Gastroesophageal sphincter (tissue), 4 donors: Measurements from ENCODE around the gene KIAA0930. TPM values are rescaled to one million over a fixed set of nuclear protein-coding genes. Genes with fewer than 3 reads are reported as not detected.

Experiments used
- ATAC-seq: fragments of 150-250 bp; one replicate; pipeline ENCODE4 v1.9.1; 2016; ENCODE audit warnings: mild to moderate bottlenecking, moderate library complexity
- H3K27ac ChIP-seq, 4 donors: fragments of 200-600 bp; sonication (generic) in 3 of 4; 1 replicate in 3 of 4; 2 replicates in 1 of 4; pipeline ENCODE4 v1.5.1; 2016 to 2019
- H3K27me3 ChIP-seq: fragments of 200-600 bp; sonication (generic); one replicate; pipeline ENCODE4 v1.5.1; 2019
- H3K36me3 ChIP-seq, 2 donors: fragments of 200-600 bp; sonication (generic); one replicate each; pipeline ENCODE4 v1.5.1; 2019; ENCODE audit warnings: control low read depth in 1 of 2
- H3K4me1 ChIP-seq, 3 donors: fragments of 200-600 bp; sonication (generic); 1 replicate in 2 of 3; 2 replicates in 1 of 3; pipeline ENCODE4 v1.5.1; 2016 to 2019; ENCODE audit warnings: control low read depth in 2 of 3
- H3K4me3 ChIP-seq, 2 donors: fragments of 200-600 bp; sonication (generic); one replicate each; pipeline ENCODE4 v1.5.1; 2019; ENCODE audit warnings: mild to moderate bottlenecking in 1 of 2, moderate library complexity in 1 of 2
- H3K9me3 ChIP-seq, 3 donors: fragments of 200-600 bp; sonication (generic); one replicate each; pipeline ENCODE4 v1.5.1; 2017 to 2019; ENCODE audit warnings: control low read depth in 2 of 3
- EP300 ChIP-seq: sonication (generic); formaldehyde crosslinking; IDR thresholded peaks from one replicate; pipeline ENCODE4 v1.6.1; 2017; ENCODE audit warnings: antibody characterized with exemption, mild to moderate bottlenecking
- POLR2A ChIP-seq, 2 donors: fragments of 450-650 bp; IDR thresholded peaks; one replicate each; pipeline ENCODE4 v1.6.1; 2017; ENCODE audit warnings: antibody characterized with exemption in 2 of 2, mild to moderate bottlenecking in 2 of 2, moderate library complexity in 1 of 2
- POLR2AphosphoS5 ChIP-seq: sonication (generic); formaldehyde crosslinking; IDR thresholded peaks from one replicate; pipeline ENCODE4 v1.6.1; 2017; ENCODE audit warnings: antibody characterized with exemption
- WGBS, 2 donors: methylation state at CpG; one replicate each; pipeline ENCODE4 v1.1.5; 2018; ENCODE audit warnings: low coverage in 1 of 2; 5-methylcytosine and 5-hydroxymethylcytosine counted together
- total RNA-seq, 4 donors: library from RNA; depleted of rRNA; stranded (reverse); fragments of >200 nt; gene quantifications; one replicate each; pipeline ENCODE4 v1.1.0, GENCODE V29; 2016
- TF ChIP-seq, protein P1 (sequence below), 4 experiments: fragments of 200-600 bp in 2 of 4; fragments of 450-650 bp in 2 of 4; sonication (generic) in 1 of 4; IDR thresholded peaks; one replicate each; pipeline ENCODE4 v1.5.1; 2017 to 2019; ENCODE audit warnings: antibody characterized with exemption in 4 of 4, mild to moderate bottlenecking in 2 of 4, moderate library complexity in 2 of 4

The KIAA0930 gene
- total RNA-seq, 4 donors from 2014 or later = 26.1 to 54.2 (median 37.3) TPM

DNA sequence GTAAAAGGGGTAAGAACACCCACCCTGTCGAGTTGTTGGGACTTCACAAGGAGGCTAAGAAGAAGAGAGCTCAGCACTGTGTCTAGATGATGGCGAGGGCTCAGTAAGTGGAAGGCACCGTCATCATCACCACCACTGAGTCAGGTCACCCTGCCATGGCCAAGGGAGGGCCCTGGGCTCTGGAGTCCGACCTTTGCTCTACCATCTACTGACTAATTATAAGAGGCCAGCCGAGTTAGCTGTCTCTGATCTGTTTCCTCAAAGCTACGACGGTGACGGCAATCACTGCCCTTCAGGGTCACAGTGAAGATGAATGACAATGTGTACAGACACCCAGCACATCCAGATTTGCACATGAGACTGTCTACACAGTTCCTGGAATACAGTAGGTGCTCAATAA lies 29.3 kb downstream of the KIAA0930 start:
- Histone ChIP-seq H3K9me3 (no peaks in the 10 kb centered on the region), H3K27me3 (no peaks in the 10 kb centered on the region), H3K36me3 (peaks cover 0 to 18% of the 10 kb centered on the region in 2 donors), H3K27ac (peak overlapping the region in 3 of 4 donors; percentile 69 to 81 (median 71)), H3K4me1 (peaks cover 0 to 61% (median 32%) of the 10 kb centered on the region in 3 donors), H3K4me3 (peak overlapping the region; percentile 23 to 46)
- TF ChIP-seq EP300 (no peak), POLR2A (IDR thresholded peaks at IDR 0.05) (no peak), POLR2AphosphoS5 (no peak)
- TF ChIP-seq, protein P1, sequence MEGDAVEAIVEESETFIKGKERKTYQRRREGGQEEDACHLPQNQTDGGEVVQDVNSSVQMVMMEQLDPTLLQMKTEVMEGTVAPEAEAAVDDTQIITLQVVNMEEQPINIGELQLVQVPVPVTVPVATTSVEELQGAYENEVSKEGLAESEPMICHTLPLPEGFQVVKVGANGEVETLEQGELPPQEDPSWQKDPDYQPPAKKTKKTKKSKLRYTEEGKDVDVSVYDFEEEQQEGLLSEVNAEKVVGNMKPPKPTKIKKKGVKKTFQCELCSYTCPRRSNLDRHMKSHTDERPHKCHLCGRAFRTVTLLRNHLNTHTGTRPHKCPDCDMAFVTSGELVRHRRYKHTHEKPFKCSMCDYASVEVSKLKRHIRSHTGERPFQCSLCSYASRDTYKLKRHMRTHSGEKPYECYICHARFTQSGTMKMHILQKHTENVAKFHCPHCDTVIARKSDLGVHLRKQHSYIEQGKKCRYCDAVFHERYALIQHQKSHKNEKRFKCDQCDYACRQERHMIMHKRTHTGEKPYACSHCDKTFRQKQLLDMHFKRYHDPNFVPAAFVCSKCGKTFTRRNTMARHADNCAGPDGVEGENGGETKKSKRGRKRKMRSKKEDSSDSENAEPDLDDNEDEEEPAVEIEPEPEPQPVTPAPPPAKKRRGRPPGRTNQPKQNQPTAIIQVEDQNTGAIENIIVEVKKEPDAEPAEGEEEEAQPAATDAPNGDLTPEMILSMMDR (IDR thresholded peaks at IDR 0.05) = no peak
- WGBS, 2 donors = 79 to 84% methylated on average over 3 to 6 of the region's 8 CpGs
- ATAC-seq = no peak

DNA sequence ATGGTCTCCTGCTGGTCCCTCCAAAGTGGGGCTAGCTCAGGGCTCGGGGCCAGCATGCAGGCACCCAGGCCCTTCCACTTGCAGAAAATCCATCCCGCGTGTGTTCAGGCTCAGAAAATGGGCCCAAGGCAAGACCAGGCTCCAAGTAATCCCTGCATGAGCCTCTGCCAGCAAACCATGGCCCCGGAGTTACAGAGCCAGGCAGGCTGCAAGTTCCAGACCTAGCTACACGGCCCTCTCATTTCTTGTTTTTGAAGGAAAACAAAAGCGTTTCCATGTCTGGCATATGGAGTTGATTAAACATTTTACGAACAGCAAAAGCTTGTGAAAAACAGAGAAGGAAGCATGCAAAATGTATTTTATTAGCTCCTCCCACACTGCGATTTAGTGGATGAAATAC lies 29.7 kb downstream of the KIAA0930 start:
- peaks cover 0 to 18% of the 10 kb centered on the region in 2 donors for H3K36me3 ChIP-seq
- WGBS, 2 donors = 60 to 100% methylated on average over 1 to 5 of the region's 8 CpGs
- TF ChIP-seq EP300 (no peak), POLR2A (IDR thresholded peaks at IDR 0.05) (no peak), POLR2AphosphoS5 (no peak)
- TF ChIP-seq, protein P1 (IDR thresholded peaks at IDR 0.05) = no peak
- no peak overlapping the region for H3K4me3 ChIP-seq
- H3K27ac ChIP-seq = peak overlapping the region in 1 of 4 donors; percentile 4
- H3K27me3 ChIP-seq = no peaks in the 10 kb centered on the region
- H3K4me1 ChIP-seq = peaks cover 0 to 57% (median 28%) of the 10 kb centered on the region in 3 donors
- no peak for ATAC-seq
- no peaks in the 10 kb centered on the region for H3K9me3 ChIP-seq

DNA sequence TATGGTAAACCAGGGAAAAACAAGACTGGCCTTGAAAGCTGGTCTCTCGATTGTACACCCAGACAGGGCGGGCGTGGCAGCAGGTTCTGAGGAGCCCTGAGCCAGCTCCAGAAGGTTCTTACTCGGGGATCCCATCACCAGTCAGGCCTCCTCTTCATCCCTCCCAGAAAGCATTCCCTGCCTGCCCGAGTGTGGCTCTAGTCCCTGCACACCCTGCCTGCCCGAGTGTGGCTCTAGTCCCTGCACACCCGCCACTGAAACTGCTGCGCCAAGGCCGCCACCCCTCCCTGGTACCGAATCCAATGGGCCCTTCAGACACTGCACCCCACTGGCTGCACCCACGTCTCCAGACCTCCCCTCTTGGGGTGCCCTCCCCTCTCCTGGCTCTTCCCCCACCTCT lies 30.1 kb downstream of the KIAA0930 start:
- no peaks in the 10 kb centered on the region for H3K27me3 ChIP-seq
- TF ChIP-seq, protein P1 (IDR thresholded peaks at IDR 0.05) = no peak
- TF ChIP-seq EP300 = no peak
- no peak for TF ChIP-seq POLR2A (IDR thresholded peaks at IDR 0.05)
- TF ChIP-seq POLR2AphosphoS5 = no peak
- H3K9me3 ChIP-seq = no peaks in the 10 kb centered on the region
- no peak for ATAC-seq
- WGBS, 2 donors = 85 to 90% methylated on average over 2 to 6 of the region's 11 CpGs
- peaks cover 0 to 54% (median 27%) of the 10 kb centered on the region in 3 donors for H3K4me1 ChIP-seq
- no peak overlapping the region for H3K4me3 ChIP-seq
- H3K36me3 ChIP-seq = peaks cover 0 to 23% of the 10 kb centered on the region in 2 donors
- peak overlapping the region in 1 of 4 donors; percentile 22 for H3K27ac ChIP-seq

DNA sequence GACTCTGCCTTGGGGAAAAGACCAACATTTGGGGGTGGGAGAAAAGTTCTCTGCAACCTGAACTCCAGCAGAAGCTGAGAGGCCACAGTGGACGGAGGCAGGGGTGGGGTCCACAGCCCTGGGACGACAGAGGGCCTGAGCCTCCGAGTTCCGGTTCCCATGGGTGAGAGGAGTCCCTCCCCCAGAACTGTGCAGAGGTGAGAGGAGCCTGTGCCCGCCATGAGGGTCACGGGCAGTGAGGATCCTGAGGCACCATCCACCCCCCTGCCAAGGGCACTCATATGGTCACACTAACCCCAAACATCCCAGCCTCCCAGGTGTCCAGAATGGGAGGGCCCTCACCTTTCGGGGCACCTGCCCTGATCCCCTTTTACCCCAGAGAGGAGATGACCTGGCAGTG lies 30.5 kb downstream of the KIAA0930 start:
- H3K9me3 ChIP-seq = no peaks in the 10 kb centered on the region
- TF ChIP-seq EP300 = no peak
- no peak for TF ChIP-seq POLR2AphosphoS5
- TF ChIP-seq POLR2A (IDR thresholded peaks at IDR 0.05) = no peak
- TF ChIP-seq, protein P1 (IDR thresholded peaks at IDR 0.05) = no peak
- H3K27ac ChIP-seq = peak overlapping the region in 1 of 4 donors; percentile 22
- peaks cover 0 to 54% (median 27%) of the 10 kb centered on the region in 3 donors for H3K4me1 ChIP-seq
- no peak for ATAC-seq
- H3K27me3 ChIP-seq = no peaks in the 10 kb centered on the region
- 100% methylated on average over 4 of the region's 7 CpGs; no CpG with 5 or more reads in 1 of the 2 donors for WGBS, 2 donors
- H3K4me3 ChIP-seq = no peak overlapping the region
- H3K36me3 ChIP-seq = peaks cover 0 to 27% of the 10 kb centered on the region in 2 donors
